ENCODE data around the gene TRIM48. TPM values are rescaled to one million over a fixed set of nuclear protein-coding genes. Genes with fewer than 3 reads are reported as not detected.
"Not testable (repeated sequence)": the region's sequence is repeated elsewhere in the genome, so short reads cannot be mapped to it uniquely, and the experiment has no call there.

TRIM48 gene
- total RNA-seq (2021) = not detected in 2 replicates
- percentile 9 among the genes with signal in this experiment for Bru-seq, nascent RNA
- not detected for BruChase-seq, experiment 1, labeled RNA remaining after a 2-hour chase
- not detected for BruChase-seq, experiment 2, labeled RNA remaining after a 6-hour chase
- long read RNA-seq = 0 reads

- H3K27ac ChIP-seq (ENCODE audit: low read depth, low read length, poor library complexity, severe bottlenecking); H3K4me3 ChIP-seq (ENCODE audit: low read depth, low read length, poor library complexity, severe bottlenecking); BruUV-seq (replicated peaks); intact Hi-C loops (cut with micrococcal nuclease; ENCODE audit: unreplicated experiment); POLR2A ChIA-PET (ENCODE audit: low non-redundant PET); H3K9me3 ChIP-seq (ENCODE audit: low read depth, low read length, poor library complexity, severe bottlenecking); CTCF ChIA-PET; H3K4me1 ChIP-seq (ENCODE audit: insufficient read depth, low read length, poor library complexity, severe bottlenecking); H3K36me3 ChIP-seq (ENCODE audit: insufficient read depth, low read length, poor library complexity, severe bottlenecking); DNase-seq (ENCODE audit: low spot score); H3K27me3 ChIP-seq (replicated peaks; ENCODE audit: insufficient read depth, low read depth, low read length, poor library complexity): not testable (repeated sequence)
These were observed at the start of gene TRIM48 for GRCh38 chr11:55261855-55262254. Gene TRIM48 (plus strand): TSS chr11:55262155. CDS start chr11:55262268, 113 bp downstream.

GRCh38 chr11:55238316-55238715 lies 23.6 kb upstream of the TRIM48 start:
- H3K27ac ChIP-seq (ENCODE audit: low read depth, low read length, poor library complexity, severe bottlenecking); H3K4me1 ChIP-seq (ENCODE audit: insufficient read depth, low read length, poor library complexity, severe bottlenecking); intact Hi-C loops (cut with micrococcal nuclease; ENCODE audit: unreplicated experiment); CTCF ChIA-PET; H3K4me3 ChIP-seq (ENCODE audit: low read depth, low read length, poor library complexity, severe bottlenecking); POLR2A ChIA-PET (ENCODE audit: low non-redundant PET); DNase-seq (ENCODE audit: low spot score); H3K27me3 ChIP-seq (replicated peaks; ENCODE audit: insufficient read depth, low read depth, low read length, poor library complexity); BruUV-seq (replicated peaks); H3K36me3 ChIP-seq (ENCODE audit: insufficient read depth, low read length, poor library complexity, severe bottlenecking): not testable (repeated sequence)
- peaks cover 11% of the 10 kb centered on the region for H3K9me3 ChIP-seq (ENCODE audit: low read depth, low read length, poor library complexity, severe bottlenecking)

- no peaks in the 10 kb centered on the region for H3K27me3 ChIP-seq (replicated peaks; ENCODE audit: insufficient read depth, low read depth, low read length, poor library complexity)
- no peaks in the 10 kb centered on the region for H3K4me1 ChIP-seq (ENCODE audit: insufficient read depth, low read length, poor library complexity, severe bottlenecking)
- intact Hi-C loops (cut with micrococcal nuclease; ENCODE audit: unreplicated experiment) = no loop called here
- H3K4me3 ChIP-seq (ENCODE audit: low read depth, low read length, poor library complexity, severe bottlenecking) = no peak overlapping the region
- H3K9me3 ChIP-seq (ENCODE audit: low read depth, low read length, poor library complexity, severe bottlenecking) = peaks cover 5% of the 10 kb centered on the region
- H3K36me3 ChIP-seq (ENCODE audit: insufficient read depth, low read length, poor library complexity, severe bottlenecking) = no peaks in the 10 kb centered on the region
- no peak overlapping the region for H3K27ac ChIP-seq (ENCODE audit: low read depth, low read length, poor library complexity, severe bottlenecking)
- ChIA-PET CTCF (no interaction called here), POLR2A (ENCODE audit: low non-redundant PET) (no interaction called here)
- TF ChIP-seq CTCF (conservative IDR thresholded peaks at IDR 0.05; ENCODE audit: low read depth, low read length) (no peak), EZH2 (IDR thresholded peaks at IDR 0.05; ENCODE audit: borderline replicate concordance, low read depth, low read length, poor library complexity, severe bottlenecking) (no peak)
- BruUV-seq (replicated peaks) = no TSS peak
- no peak for DNase-seq (ENCODE audit: low spot score)
These were observed 1.1 kb downstream of the TRIM48 start for GRCh38 chr11:55263081-55263480.

Other genes with a start within 250 kb of the TRIM48 start
- 1.7 and 3.0 TPM in 2 replicates for gene OR4A16, start 81.0 kb downstream of the TRIM48 start, total RNA-seq (2021)
- not detected in 2 replicates for gene OR4A15, start 105.8 kb downstream of the TRIM48 start, total RNA-seq (2021)

Measured in A673 (cell line).